ENCODE measurements around the gene MMP27. TPM values are rescaled to one million over a fixed set of nuclear protein-coding genes. Genes with fewer than 3 reads are reported as not detected.

The MMP27 gene
- total RNA-seq, 4 donors from 2014 or later, result 0.68 to 2.6 TPM; not detected in 2

- TF ChIP-seq CTCF (IDR thresholded peaks at IDR 0.05; ENCODE audit: low read depth), result no peak
These were observed 3.8 kb upstream of the MMP27 start for GRCh38 chr11:102709201-102709945.

GRCh38 chr11:102708654-102709053, 3.1 kb upstream of the MMP27 start:
- no peak for TF ChIP-seq CTCF (IDR thresholded peaks at IDR 0.05; ENCODE audit: low read depth)

DNA sequence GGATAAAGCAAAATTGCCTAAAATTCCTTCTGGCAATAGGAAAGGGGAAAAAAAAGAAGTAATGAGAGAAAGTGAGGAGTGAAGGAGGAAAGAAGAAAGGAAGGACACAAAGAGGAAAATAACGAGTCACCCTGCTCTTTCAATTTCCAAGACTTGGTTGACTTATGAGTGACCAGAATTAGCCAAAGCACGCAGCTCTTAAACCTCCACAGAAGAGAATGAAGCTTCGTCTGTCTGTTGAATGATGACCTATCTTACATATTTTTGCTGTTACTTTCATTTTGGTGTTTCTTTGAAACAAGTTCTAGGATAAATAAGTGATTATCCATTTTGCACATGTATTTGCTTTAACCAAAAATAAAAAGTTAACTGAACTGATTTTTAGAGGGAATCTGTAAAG, 728 bp downstream of the MMP27 start:
- TF ChIP-seq CTCF (IDR thresholded peaks at IDR 0.05; ENCODE audit: low read depth), result no peak

DNA sequence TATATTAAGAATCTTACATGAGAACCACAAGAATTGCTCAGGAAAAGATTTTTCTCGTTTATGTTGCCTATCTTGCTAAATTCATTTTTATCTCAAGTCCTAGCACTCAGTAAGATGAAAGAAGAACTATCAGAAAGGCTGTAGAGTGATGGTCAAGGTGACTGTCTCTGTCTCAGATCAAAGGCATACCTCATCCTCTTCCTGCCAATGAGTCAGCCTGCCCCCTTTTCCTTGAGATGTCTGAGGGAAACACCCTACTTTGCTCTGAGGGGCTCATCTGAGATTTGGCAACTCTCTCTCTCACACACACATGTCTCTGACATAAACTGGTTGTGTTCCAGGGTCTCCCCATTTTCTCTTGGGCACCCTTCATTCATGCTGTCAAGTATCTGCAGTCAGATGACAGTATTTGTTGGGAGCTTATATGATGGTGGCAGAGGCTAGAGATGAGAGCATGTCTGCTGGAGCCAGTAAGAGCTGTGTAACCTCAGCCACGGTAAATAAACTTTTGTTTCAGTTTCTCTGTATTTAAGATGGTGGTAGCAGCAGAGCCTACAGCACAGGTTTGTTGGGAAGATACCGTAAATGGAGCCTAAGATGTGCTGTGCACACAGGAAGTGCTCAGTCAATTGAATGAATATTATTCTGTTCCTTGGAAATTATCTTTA, 1.6 kb downstream of the MMP27 start:
- TF ChIP-seq CTCF (IDR thresholded peaks at IDR 0.05; ENCODE audit: low read depth), result no peak

DNA sequence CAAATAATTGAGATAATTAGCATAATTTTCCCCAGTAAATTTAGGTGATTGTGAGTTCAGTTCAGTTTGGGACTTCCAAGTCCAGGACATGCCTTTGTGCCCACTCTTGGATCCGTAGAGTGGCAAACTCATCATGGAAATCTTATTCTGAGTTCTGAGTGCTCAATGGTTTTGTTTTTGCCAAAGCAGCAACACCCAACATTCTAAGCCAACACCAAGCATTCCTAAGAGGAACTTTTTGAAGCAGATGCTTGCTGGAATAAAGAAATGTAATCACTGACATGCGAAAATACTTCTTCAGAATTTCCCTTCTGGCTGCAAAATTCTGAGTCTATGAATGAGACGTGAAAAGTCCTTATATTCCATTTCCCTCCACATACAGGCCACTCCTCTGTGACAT, 10.4 kb downstream of the MMP27 start:
- TF ChIP-seq CTCF (IDR thresholded peaks at IDR 0.05; ENCODE audit: low read depth), result no peak

- no peak for TF ChIP-seq CTCF (IDR thresholded peaks at IDR 0.05; ENCODE audit: low read depth)
These were observed 19.8 kb downstream of the MMP27 start for GRCh38 chr11:102685754-102686153.

DNA sequence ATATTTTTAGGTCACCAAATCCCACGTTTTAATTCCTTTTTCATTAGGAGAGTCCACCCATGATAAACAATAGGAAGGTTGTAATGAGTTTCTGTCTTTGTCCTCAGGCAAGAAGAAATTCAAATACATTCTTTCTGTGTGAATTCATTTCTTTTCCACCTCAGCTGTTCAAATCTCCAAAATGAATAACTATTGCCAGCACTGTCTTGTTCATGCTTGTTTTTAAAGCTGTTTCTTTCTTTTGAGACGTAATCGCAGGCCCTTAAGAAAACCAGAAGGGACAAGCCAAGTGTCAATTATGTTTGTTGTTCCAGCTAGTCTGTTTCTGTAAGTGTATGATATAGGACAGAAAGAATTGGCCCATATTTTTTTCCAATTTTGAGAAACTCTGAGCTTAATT, 20.2 kb downstream of the MMP27 start:
- TF ChIP-seq CTCF (IDR thresholded peaks at IDR 0.05; ENCODE audit: low read depth), result no peak
